HTR-8/SVneo (cell line): Measurements from ENCODE around the gene RPL29.
A peak's percentile ranks its signal among the peaks of the same experiment; 100 is the strongest.
"Not testable (repeated sequence)": the region's sequence is repeated elsewhere in the genome, so short reads cannot be mapped to it uniquely, and the experiment has no call there.

Experiments
- DNase-seq: peaks from one replicate; pipeline ENCODE4 v3.0.0; 2011; ENCODE audit warnings: low spot score, mixed read lengths; ENCODE audit not compliant: insufficient read length
- FAIRE-seq: peaks from 2 replicates; lab custom pipeline; 2011; peaks lifted over from hg19 to GRCh38; lab: Jason Lieb, UNC

The RPL29 gene

DNA sequence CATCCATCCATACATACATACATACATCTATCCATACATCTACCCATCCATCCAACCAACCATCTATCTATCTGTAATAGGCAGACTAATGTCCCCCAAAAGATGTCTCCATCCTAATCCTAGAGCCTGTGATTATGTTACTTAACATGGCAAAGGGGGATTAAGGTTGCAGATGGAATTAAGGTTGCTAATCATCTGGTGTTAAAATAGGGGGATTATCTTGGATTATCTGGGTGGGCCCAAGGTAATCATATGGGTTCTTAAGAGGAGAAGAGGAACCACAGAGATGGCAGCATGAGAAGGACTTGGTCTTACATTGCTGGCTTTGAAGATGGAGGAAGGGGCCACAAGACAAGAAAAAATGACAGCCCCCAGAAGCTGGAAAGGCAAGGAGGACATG, 14.7 kb upstream of the RPL29 start:
- FAIRE-seq = no peak
- no peak for DNase-seq

DNA sequence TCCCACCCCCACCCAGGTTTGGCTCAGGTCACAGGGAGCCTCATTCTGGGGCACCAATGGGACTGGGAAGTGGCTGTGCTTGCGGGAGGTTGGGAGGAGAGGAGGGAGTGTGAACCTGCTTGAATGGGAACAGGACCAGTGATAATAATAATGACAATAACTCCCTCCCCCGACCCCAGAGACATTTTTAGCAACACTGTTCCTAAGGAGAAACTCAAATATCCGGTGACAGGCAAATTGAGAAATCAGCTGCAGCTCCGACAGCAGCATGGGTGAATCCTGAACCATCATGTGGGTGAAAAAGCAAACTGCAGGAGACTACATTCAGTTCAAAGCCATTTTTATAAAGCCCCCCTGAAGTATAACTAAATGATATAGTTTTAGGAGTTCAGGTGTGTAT, 11.6 kb upstream of the RPL29 start:
- FAIRE-seq (no peak), DNase-seq (no peak)

DNA sequence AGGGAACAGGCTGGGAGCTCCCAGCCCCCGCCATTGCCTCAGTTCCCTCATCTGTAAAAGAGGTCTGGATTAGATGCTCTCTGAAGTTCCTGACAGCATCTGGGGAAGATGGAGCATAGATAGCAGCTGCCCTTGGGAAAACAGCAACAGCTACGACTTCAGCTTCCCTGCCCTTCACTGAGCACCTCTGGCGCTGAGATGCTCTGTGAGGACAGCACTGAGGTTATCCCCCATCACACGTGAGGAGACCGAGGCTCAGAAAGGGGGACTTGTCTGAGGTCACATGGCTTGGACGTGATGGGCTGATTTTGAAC, 11.1 kb upstream of the RPL29 start:
- FAIRE-seq = peak; percentile 54
- no peak for DNase-seq

DNA sequence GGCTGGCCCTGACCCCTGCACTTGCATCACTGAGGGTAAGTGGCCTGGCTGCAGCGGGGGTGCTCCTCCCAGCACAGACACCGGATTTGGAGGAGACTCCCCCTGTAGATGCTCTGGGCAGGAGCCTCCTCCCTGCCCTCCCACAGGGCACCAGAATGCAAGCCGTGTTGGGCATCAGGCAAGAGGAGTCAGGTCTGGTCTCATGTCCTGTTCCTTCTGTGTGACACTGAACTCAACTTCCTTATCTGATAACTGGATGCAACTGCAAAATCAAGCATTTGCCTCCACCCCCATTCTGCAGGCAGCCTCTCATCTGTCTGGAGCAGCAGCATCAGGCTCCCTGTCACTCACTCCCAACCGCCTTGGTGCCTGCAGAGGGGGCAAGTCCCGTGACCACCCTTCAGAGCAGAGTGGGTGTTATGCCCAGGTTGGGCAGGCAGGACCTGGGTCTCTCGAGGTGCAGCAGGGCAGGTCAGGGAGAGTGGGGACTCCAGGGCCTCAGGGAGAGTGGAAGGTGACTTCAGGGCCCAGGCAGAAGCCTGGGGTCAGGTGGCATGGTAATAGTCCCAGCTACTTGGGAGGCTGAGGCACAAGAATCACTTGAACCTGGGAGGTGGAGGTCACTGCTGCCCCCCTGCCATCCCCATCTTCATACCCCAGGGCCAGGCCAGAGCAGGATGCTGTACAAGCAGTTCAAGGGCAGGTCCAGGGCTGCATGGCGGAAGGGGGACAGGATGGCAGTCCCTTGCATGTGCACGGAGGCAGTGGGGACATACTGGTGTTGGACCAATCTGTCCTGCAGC, 10.5 kb upstream of the RPL29 start:
- FAIRE-seq = peak; percentile 75
- no peak for DNase-seq

DNA sequence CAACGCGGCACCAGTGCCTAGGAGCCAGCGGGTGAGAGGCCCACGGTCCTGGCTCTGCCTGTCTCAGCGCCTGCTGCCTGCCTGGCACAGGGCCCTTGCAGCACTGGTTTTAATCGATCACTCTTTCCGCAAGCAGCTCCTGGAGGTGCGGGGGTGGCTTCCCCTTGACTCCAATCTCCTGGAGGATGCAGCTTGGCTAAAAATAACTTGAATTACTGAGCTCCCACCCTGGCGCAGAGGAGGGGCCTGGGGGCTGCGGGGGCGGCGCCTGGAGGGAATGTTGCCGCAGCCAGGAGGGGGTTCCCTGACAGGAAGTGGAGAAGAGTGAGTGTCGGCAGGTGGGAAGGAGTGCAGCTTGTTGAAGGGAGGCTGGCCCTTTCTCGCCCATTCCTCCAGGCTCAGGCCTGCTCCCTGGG, 9.9 kb upstream of the RPL29 start:
- FAIRE-seq (peak; percentile 88), DNase-seq (peak; percentile 75)

DNA sequence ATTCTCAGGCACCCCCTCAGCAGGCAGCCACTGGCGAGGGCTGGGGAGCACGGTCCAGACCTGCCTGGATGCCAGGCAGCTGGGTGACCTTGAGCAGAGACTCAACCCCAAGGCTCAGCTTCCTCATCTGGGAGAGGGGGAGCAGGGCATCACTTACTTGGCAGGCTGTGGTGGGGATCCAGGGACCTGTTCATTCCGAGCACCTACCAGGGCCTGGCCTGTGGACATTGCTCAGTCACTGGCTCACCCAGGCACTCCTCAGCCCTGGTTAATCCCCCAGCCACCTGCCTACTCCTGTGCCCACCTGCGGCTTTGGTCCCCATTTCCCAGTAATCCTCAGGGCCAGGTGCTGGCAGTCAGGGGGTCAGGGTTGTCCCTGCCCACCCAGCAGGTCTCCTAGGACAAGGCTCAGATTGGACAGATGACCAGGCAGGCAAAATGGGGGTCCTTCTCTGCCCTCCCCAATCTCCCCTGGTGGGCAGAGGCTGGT, 9.3 kb upstream of the RPL29 start:
- FAIRE-seq (no peak), DNase-seq (no peak)

DNA sequence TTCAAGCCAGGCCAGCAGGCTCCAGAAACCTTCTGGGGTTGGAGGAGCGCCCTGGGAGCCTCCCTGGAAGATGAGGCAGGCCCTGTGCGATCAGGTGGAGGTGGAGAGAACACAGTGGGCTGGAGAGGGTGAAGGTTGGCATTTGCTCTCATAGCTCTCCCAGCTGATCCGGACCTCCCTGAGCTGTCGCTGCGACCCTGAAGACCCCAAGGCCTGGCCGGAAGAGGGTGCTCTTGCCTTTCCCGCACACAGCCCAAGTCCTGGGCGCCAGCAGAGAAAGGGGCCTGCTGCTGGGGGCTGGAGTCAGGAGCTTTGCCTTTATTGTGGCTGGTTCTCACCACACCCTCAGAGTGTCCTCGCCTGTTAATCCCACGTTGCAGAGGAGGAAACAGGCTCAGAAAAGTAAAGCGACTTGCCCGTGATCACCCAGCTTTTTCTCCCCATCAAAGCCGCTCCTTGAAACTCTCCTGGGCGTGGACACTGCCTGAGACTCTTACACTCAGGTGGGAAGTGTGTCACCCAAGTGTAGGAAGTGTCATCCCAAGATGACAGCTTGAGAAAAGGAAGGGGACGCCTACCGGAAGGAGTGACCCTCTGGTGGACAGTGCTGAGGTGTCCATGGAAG, 8.6 kb upstream of the RPL29 start:
- FAIRE-seq (peak; percentile 28), DNase-seq (peak; percentile 60)

DNA sequence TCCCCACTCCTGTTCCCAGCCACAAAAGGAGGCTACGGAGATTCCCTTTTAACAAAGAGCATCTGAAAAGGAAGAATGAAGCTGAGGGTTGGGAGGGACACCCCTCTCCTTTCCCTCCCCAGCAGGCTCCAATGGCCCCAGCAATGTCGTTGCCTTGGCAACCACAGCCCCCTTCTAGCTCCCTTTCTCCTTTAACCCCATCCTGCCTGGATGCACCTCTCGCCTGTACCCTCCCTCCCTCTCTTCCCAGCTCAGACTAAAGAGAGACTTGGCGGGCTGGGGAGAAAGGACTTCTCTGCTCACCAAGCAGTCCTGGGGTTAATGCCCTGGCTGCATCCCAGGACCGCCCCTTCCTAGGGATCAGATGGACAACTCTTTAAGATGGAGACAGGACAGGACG, 7.1 kb upstream of the RPL29 start:
- DNase-seq (no peak), FAIRE-seq (peak; percentile 4)

DNA sequence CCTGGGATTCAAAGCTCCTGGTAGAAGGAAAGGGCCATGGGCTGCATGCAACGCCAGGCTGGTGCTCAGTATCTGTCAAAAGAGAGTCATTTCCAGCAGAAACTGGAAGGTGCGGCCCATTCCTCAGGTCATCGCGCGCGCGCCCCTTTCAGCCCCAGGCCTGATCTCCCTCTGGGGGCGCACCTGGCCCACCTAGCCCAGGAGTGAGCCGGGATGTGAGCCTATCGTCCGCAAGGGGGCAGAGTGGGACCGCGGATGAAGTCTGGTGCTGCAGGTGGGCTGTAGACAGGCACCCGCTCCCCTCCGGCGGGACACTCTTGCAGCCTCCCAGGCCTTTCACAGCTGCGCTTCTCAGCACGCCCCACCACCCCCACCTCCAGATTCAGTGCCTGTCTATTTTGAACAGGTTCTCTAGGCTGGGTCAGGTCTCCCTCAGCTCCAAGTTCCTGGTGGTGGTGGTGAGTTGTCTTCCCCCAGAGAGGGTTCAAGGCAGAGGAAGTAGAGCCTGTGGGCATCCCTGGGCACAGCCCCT, 5.8 kb upstream of the RPL29 start:
- FAIRE-seq = peak; percentile 97
- DNase-seq = peak; percentile 94

DNA sequence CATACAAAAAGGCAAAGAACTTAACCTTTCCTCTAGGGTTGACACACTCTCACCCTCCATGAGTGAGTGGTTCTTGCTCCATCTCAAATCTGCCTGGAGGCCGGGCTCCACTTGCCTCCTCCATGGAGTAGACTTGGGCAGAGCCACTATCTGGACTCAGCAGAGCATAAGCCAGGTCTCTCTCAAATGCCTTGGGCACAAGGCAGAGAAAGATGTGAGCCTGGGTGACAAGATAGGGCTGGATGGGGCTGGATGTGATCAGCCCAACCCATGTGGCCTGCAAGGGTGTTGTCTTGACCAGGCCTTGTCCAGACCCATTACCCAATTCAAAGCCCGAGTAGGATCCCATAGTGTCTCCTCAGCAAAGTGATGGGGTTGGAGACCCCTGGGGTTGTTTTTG, 4.2 kb upstream of the RPL29 start:
- no peak for FAIRE-seq

DNA sequence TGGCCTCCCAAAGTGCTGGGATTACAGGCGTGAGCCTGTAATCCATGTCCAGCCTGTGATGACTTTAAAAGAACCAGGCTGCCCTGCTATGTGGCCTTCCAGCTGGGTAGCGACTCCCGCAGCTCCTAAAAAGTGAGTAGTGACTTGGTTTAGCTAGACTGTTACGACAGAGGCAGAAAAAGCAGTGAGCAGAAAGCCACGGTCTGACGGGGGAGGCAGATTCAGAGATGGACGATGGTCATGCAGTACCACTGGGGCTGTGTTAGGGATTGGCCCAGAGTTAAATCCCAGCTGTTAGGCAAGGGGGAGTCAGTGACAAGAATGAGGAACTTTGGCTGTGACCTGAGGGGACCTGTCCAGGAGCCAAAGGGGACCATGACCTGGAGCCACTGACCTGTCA, 3.1 kb upstream of the RPL29 start:
- DNase-seq = no peak
- FAIRE-seq = no peak

More for the DNA sequence above, 4.2 kb upstream of the RPL29 start:
- DNase-seq = no peak

DNA sequence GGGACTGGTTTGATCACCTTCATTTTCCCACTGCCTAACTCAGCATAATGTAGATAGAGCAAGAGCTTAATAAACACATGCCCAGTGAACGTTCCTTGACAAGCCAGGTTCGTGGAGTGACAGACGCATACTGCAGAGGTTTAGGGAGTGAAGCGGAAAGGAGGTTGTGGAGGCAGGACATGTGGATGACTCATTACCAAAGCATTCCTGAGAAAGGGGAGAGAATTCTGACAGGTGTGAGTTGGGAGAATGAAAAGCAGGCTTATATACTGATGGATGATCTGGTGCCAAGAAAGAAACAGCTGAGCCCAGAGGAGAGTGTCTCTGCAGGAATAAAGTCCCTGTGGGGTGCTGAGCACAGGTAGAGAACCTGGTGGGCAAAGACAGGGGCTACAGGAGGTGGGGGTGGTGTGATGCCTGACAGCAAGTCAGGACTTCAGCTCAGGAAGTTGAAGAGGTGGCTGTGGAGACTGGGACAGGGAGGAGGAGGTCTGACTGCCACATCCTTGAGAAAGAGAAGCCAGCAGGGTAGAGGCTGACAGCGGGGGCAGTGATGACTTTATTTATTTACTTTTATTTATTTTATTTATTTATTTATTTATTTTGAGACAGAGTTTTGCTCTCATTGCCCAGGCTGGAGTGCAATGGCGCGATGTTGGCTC, 2.4 kb upstream of the RPL29 start:
- FAIRE-seq (peak; percentile 57), DNase-seq (no peak)

DNA sequence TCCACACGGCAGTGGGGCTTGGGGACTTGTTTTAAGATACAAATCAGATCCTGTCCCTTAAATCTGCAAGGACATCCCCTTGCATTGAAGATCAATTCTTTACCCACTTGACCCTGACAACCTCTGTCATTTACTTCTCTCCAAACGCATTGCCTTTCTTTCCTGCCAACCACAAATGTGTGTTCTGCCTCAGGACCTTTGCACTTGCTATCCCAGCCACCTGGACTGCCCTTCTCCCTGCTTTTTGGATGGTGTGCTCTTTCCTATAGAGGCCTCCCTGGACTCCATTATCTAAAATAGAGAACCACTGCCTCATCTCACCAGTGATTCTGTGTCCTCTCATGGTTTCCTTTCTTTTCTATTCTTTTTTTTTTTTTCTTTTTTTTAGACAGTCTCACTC, 1.5 kb upstream of the RPL29 start:
- DNase-seq (no peak), FAIRE-seq (no peak)

DNA sequence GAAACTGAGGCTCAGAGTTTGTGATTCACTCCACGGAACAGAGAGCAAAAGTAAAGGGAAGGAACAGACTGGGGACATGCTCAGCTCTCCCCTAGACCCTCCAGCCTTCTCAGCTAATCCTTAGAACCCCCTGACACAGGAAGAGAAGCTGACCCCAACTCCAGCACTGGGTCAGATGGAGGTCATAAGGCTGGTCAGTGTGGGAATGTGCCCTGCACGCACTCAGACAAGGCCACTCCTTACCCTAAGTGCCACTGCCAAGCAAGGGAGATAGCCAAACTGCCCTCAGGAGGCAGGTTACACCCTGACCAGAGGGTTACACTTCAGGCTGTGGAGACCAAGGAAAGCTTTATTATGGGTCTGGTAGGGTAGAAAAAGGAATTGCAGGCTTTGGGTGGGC, 1.2 kb downstream of the RPL29 start:
- FAIRE-seq (peak; percentile 4), DNase-seq (no peak)

DNA sequence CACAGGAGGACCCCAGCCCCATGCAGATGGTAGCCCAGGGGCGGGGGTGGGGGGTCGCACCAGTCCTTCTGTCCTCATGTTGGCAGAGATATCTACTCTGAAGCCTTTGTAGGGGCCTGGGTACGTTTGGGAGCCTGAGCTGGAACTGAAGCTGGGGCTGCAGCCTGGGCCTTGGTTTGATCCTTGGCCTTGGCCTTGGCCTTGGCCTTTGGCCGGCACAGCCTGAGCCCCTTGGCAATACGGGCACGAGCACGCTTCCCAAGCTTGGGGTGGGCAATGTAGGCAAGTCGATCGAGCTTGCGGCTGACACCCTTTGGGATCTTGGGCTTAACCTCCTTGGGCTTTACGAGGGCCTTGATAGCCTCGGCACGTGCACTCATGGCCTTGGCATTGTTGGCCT, 2.0 kb downstream of the RPL29 start:
- not testable (repeated sequence) for DNase-seq, FAIRE-seq

DNA sequence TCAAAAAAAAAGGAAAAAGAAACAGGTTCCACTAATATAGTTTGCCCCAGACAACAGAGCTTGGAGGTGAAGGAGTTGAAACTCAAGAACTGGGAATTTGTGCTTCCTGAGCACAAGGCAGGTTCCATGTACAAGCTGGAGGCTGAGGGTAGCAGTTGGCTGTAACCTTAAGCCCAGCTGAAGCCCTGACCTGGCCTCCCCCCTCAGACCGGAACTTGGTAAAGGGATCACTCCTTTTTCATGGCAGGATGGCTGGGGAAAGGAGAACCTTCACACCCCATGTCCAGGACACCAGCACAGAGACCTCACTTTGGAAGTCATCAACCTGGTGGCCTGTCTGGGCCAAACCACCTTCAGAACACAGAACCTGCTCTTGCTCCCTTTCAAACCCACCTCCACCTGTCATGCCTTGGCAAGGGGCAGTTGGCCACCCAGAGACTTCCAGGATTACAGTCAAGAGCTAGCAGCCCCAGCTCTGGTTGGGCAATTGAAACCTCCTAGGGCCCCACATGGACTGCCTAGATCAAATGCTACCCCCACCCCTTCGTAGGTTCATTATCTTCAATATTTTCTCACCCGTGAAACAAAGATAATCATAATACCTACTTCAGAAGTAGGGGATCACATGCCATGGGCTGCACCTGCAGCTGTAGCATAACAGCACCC, 3.5 kb downstream of the RPL29 start:
- DNase-seq = no peak
- no peak for FAIRE-seq

DNA sequence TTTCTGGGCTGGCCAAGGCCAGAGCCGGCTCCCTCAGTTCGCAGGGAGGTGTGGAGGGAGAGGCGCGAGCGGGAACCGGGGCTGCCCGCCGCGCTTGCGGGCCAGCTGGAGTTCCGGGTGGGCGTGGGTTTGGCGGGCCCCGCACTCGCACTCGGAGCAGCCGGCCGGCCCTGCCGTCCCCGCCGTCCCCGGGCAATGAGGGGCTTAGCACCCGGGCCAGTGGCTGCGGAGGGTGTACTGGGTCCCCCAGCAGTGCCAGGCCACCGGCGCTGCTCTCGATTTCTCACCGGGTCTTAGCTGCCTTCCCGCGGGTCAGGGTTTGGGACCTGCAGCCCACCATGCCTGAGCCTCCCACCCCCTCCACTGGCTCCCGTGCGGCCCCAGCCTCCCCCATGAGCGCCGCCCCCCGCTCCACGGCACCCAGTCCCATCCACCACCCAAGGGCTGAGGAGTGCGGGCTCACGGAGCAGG, 5.2 kb downstream of the RPL29 start:
- not testable (repeated sequence) for DNase-seq, FAIRE-seq

DNA sequence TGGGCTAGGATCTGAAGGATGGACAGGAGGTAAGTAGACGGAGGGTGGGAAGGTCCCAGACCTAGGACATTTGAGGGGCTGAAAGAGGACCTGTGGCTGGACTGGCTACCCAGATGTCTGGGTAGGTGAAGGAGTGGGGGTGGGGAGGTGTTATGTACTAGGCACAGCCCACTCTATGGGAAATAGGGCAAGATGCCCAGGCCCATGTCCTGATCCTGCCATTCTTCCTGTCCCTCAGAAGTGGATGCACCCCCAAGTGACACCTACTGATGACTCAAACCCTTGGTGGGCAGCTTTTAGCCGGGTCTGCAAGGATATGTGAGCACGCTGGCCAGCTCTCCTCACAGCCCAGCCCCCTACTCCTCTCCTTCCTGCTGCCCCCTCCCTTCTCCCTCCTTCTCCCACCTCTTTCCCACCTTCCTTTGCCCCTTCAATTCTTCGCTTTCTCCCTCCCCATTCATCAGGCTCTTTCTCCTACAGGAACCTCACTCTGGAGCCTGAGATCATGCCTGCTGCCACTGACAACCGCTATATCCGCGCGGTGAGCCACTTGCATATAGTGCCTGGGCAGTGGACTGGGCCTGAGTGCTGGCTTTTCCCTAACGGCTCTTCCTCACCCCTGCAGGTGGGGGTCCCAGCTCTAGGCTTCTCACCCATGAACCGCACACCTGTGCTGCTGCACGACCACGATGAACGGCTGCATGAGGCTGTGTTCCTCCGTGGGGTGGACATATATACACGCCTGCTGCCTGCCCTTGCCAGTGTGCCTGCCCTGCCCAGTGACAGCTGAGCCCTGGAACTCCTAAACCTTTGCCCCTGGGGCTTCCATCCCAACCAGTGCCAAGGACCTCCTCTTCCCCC, 7.2 kb downstream of the RPL29 start:
- DNase-seq (no peak), FAIRE-seq (no peak)

DNA sequence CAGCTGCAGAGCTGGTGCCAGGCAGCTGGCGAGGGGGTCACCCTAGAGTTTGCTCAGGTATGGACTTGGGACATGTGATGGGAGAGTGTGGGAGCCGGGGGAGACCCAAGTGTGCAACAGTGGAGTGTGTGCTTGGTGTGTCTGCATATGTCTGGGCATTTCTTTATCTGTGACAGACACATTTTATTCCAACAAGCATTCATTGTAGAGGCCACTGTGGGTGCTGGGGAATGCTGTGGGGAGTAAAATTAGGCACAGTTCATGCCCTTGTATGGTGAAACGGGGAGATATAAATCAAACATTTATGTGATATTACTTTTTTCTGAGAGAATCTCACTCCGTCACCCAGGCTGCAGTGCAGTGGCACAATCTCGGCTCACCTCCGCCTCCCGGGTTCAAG, 8.1 kb downstream of the RPL29 start:
- DNase-seq = no peak
- FAIRE-seq = no peak
